Activated naive CD4-positive, alpha-beta T cell treated with anti-CD3 and anti-CD28 coated beads, Interleukin-2, amount 50 U/mL, for 72 hours (primary cell): ENCODE measurements around the gene NTSR1. TPM values are rescaled to one million over a fixed set of nuclear protein-coding genes. Genes with fewer than 3 reads are reported as not detected.

Experiments
- ATAC-seq, 2 donors: fragments of 150-1000 bp; cut with Tn5 transposase; 2 replicates each; pipeline ENCODE4 v1.10.0; 2021; ENCODE audit warnings: mild to moderate bottlenecking in 2 of 2, moderate library complexity in 2 of 2
- DNase-seq, 2 donors: peaks; one replicate each; pipeline ENCODE4 v3.0.0; 2021 to 2022; ENCODE audit warnings: low spot score in 2 of 2
- H3K27ac Mint-ChIP-seq, 2 donors: one replicate each; pipeline ENCODE4 v1.8.0; 2022; ENCODE audit warnings: mild to moderate bottlenecking in 2 of 2, mixed read lengths in 2 of 2
- H3K36me3 Mint-ChIP-seq, 2 donors: one replicate each; pipeline ENCODE4 v1.8.0; 2022; ENCODE audit warnings: mixed read lengths in 2 of 2
- H3K9me3 Mint-ChIP-seq, 2 donors: one replicate each; pipeline ENCODE4 v1.8.0; 2022; ENCODE audit warnings: mixed read lengths in 2 of 2
- total RNA-seq, 2 donors: library from RNA; stranded (reverse); gene quantifications; one replicate each; pipeline ENCODE4 v1.2.3, GENCODE V29; 2022

NTSR1 gene
- total RNA-seq, 2 donors from 2014 or later = not detected

GRCh38 chr20:62686869-62687830 lies 21.5 kb upstream of the NTSR1 start:
- Mint-ChIP-seq H3K27ac (no peak overlapping the region), H3K9me3 (no peaks in the 10 kb centered on the region), H3K36me3 (no peaks in the 10 kb centered on the region)
- ATAC-seq = no peak
- no peak for DNase-seq

DNA sequence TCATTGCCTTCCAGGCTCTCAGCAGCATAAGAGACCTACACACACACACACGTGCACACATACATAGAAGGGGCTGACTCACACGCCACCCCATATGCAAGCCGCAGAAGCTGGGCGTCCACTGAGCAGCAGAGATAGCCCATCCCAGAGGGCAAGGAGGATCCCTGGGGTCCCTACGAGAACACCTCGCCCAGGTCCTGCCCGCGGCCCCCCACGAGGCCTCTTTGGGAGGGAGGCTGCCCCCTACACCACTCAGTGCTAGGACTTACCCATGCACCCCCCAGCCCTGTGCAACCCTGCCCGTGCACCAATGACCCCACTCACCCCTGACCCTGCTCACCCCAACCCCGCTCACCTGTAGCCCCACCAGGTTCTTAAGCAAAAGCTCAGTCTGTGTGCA lies 20.6 kb upstream of the NTSR1 start:
- H3K9me3 Mint-ChIP-seq = no peaks in the 10 kb centered on the region
- no peaks in the 10 kb centered on the region for H3K36me3 Mint-ChIP-seq
- DNase-seq = no peak
- ATAC-seq = no peak
- no peak overlapping the region for H3K27ac Mint-ChIP-seq

- DNase-seq (no peak), ATAC-seq (no peak)
- H3K27ac Mint-ChIP-seq = no peak overlapping the region
- H3K36me3 Mint-ChIP-seq = no peaks in the 10 kb centered on the region
- no peaks in the 10 kb centered on the region for H3K9me3 Mint-ChIP-seq
These were observed 19.7 kb upstream of the NTSR1 start for GRCh38 chr20:62688855-62689460.

DNA sequence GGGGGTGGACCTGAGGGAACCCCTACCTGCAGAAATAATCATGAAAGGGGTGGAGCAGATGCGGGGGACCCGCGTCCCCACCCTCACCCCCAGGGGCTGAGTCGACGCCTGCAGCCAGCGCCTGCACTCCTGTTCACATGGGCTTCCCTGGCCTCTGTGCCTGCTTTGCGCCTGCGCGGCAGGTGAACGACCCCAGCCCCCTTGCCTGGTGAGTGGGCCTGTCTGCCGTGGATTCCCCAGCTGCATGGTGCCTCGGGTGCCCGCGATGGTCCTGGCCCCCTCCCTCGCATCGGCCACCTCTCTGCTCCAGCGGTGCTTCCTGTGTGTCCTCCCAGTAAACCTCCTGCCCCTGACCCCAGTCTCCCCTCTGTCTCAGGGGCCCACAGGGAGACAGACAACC lies 18.8 kb upstream of the NTSR1 start:
- DNase-seq (no peak), ATAC-seq (no peak)
- Mint-ChIP-seq H3K27ac (no peak overlapping the region), H3K36me3 (no peaks in the 10 kb centered on the region), H3K9me3 (no peaks in the 10 kb centered on the region)

DNA sequence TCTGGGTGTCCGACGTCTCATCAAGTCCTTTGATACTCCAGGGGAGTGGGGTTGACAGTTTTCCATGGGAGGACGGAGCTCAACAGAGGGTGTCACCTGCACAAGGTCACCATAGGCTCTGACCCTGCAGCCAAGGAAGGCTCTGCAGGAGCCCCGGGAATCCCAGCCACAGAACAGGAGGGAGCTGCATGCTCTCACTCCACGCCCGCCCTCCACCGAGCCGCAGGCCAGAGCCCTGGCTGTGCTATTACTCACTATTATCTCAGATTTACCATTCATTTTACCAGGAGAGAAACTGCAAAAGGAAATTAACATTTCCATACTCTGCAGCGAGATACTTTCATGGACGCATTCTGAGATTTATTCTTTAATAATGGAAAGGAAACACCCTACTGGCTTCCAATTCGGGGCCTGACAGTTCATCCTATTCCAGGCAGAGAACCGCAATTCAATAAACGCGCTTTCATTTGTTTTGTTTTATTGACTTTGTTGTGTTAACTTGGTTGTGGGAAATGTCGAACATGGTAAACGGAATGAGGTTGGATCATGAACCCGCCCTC lies 18.3 kb upstream of the NTSR1 start:
- Mint-ChIP-seq H3K27ac (no peak overlapping the region), H3K36me3 (no peaks in the 10 kb centered on the region), H3K9me3 (no peaks in the 10 kb centered on the region)
- DNase-seq (no peak), ATAC-seq (no peak)

DNA sequence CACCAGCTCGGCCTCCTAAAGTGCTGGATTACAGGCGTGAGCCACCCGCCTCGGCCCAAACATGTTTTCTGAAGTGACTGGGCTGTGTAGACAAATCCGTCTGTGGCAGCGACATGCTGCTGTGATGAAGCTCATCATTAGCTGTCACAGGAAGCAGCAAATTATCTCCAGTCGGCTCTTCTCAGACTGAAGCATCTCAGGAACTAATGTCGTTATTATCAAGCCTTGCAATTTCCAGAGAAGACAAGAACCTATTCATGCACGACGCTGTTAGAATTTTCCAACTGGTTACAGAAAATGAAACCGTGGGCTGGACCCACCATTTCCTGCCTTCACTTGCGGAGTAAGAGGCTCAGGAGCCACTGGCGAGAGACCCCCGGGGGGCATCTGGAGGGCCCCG lies 17.1 kb upstream of the NTSR1 start:
- H3K36me3 Mint-ChIP-seq = no peaks in the 10 kb centered on the region
- no peak for ATAC-seq
- no peak overlapping the region for H3K27ac Mint-ChIP-seq
- no peaks in the 10 kb centered on the region for H3K9me3 Mint-ChIP-seq
- DNase-seq = no peak

DNA sequence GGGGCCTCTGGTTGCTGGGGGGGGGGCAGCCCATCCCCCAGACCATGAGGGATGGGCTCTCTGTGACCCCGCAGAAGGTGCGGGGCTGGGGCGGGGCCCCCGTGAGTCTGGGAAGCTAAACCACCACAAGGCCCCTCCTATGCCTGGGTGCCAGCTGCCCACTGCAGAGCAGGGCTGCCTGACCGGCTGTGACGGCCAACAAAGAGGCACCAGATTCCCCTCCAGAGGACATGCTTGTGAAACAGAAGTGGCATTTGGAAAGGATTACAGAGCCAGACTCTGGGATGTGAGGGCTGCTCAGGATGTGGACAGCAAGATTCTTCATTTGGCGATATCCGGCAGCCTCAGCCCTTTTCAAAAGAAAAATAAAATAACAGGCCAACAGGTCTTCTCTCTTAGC lies 16.5 kb upstream of the NTSR1 start:
- ATAC-seq (no peak), DNase-seq (no peak)
- Mint-ChIP-seq H3K27ac (no peak overlapping the region), H3K9me3 (no peaks in the 10 kb centered on the region), H3K36me3 (no peaks in the 10 kb centered on the region)

DNA sequence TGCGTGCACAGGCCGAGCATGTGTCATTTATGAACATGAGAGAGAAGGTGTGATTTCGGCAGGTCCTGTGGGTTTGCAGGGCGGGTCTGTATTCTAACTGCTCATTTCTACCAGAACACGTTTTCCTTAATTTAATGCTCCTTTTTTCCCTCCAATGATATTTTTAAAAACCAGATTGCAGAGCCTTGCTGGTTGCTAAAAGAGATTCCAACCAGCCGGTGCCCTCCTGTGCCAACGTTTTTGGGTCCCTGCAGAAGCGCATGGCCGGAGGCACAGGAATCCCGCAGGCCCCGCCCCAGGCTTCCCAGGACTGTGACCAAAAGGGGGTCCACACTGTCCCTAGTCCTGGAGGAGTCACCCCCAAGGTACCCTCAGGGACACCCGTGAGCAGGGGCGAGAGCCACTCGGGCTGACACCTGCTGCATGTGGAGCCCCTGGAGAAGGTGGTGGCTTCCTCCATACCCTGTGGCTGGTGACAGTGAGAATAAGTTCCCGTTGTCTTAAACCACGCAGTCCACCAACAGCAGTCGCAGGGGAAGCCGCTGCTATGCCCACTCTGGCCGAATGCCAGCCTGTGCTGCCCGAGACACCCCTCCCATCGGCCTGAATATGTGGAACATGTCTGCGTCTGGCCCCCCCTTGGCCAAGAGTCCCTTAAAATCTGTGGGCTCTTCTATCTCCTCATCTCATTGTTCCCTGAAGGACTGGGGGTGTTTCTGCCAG lies 15.7 kb upstream of the NTSR1 start:
- Mint-ChIP-seq H3K36me3 (no peaks in the 10 kb centered on the region), H3K9me3 (no peaks in the 10 kb centered on the region), H3K27ac (no peak overlapping the region)
- no peak for DNase-seq
- ATAC-seq = no peak

GRCh38 chr20:62693524-62693922 lies 15.1 kb upstream of the NTSR1 start:
- no peak overlapping the region for H3K27ac Mint-ChIP-seq
- DNase-seq (no peak), ATAC-seq (no peak)
- H3K36me3 Mint-ChIP-seq = no peaks in the 10 kb centered on the region
- no peaks in the 10 kb centered on the region for H3K9me3 Mint-ChIP-seq

DNA sequence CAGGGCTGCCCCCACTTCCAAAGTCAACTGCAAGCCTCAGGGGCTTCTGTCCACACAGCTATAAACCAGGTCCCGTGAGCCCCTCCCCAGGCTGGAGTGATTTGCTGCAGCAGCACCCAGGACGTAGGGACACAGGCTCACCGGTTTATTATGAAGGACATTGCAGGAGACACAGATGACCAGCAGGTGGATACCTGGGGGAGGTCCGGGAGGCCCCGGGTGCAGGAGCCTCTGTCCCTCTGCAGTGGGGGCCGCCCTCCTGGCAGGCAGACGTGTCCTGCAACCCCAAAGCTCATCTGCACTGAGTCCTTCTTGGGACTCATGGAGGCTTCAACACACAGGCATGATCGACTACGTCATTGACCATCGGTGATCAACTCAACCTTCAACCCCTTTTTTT lies 14.5 kb upstream of the NTSR1 start:
- no peaks in the 10 kb centered on the region for H3K36me3 Mint-ChIP-seq
- no peak for ATAC-seq

GRCh38 chr20:62694868-62695267 lies 13.8 kb upstream of the NTSR1 start:
- ATAC-seq (no peak), DNase-seq (no peak)
- Mint-ChIP-seq H3K27ac (no peak overlapping the region), H3K36me3 (no peaks in the 10 kb centered on the region), H3K9me3 (no peaks in the 10 kb centered on the region)

More for the DNA sequence above, 14.5 kb upstream of the NTSR1 start:
- H3K9me3 Mint-ChIP-seq = no peaks in the 10 kb centered on the region
- no peak overlapping the region for H3K27ac Mint-ChIP-seq
- DNase-seq = no peak

DNA sequence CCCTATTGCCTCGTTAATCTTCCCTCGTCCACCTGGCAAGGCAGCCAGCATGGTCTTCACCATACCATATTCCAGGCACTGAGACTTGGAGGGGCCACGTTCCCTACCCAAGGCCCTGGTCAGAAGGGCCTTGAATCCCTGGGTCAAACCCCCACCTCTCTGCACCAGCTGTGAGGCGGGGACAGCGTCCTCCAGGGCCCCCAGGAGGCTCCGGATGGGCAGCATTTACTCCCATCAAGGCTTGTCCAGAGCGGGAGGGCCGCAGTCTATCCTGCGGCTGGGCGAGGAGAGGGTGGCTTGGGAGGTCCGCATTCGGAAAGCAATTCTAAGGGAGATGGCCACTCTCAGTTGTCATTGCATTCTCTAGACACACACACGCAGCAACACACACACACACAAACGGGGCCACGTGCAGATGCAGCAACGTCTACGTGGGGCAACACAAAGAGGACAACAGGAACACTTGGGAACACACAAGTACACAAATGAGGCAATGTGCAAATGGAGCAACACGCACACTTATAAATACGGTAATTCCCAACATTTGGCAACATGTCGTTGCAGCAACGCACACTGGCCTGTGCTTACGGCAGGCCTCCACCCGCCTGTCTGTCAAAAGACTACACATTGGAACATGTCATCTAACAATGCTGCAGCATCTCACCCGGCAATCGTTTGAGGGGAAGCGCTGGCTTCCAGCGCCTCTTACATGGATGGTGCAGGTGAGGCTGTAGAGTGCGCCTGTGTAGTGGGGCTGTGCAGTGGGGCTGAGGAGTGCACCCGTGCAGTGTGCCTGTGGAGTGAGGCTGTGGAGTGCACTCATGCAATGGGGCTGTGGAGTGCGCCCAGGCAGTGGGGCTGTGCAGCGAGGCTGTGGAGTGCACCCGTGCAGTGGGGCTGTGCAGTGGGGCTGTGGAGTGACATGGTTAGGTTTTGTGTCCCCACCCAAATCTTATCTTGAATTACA lies 12.9 kb upstream of the NTSR1 start:
- no peak for ATAC-seq
- DNase-seq = no peak
- H3K9me3 Mint-ChIP-seq = no peaks in the 10 kb centered on the region
- no peaks in the 10 kb centered on the region for H3K36me3 Mint-ChIP-seq
- H3K27ac Mint-ChIP-seq = no peak overlapping the region

DNA sequence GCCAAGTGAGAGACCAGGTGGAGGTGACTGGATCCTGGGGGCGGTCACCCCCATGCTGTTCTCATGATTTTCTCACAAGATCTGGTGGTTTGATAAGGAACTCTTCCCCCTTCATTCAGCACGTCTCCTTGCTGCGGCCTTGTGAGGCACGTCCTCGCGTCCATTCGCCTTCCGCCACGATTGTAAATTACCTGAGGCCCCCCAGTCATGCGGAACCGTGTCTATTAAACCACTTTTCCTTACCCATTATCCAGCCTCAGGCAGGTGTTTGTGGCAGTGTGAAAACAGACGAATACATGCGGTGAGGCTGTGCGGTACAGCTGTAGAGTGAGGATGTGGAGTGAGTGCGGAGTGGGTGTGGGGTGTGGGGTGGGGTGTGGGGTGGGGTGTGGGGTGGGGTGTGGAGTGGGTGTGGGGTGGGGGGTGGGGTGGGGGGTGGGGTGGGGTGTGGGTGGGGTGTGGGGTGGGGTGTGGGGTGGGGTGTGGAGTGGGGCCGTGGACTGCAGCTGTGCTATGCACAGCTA lies 12.1 kb upstream of the NTSR1 start:
- DNase-seq (no peak), ATAC-seq (no peak)
- H3K9me3 Mint-ChIP-seq = no peaks in the 10 kb centered on the region

GRCh38 chr20:62696989-62697388 lies 11.6 kb upstream of the NTSR1 start:
- no peaks in the 10 kb centered on the region for H3K36me3 Mint-ChIP-seq
- H3K9me3 Mint-ChIP-seq = no peaks in the 10 kb centered on the region
- ATAC-seq = no peak
- no peak overlapping the region for H3K27ac Mint-ChIP-seq
- DNase-seq = no peak

More for the DNA sequence above, 12.1 kb upstream of the NTSR1 start:
- Mint-ChIP-seq H3K27ac (no peak overlapping the region), H3K36me3 (no peaks in the 10 kb centered on the region)

DNA sequence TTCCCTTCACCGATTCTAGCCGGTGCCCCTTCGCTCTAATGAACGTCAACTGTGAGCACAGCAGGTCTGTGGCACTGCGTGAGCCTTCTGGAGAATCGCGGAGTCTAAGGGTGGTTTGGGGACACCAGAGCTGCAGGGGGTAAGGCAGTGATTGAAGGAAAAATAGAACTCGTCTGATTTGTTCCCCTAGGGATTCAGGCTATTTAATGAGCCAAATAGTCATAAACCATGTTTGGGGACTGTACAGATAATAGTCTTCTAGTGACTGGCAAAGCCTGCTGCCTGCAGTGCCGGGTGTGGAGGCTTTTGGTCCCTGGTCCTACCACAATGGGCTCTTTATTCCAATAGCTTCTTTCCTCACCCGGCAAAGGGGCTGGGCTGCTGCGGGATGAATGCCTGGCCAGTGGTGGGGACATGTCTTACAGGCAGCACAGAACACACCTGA lies 11.1 kb upstream of the NTSR1 start:
- ATAC-seq (no peak), DNase-seq (no peak)
- H3K9me3 Mint-ChIP-seq = no peaks in the 10 kb centered on the region
- no peak overlapping the region for H3K27ac Mint-ChIP-seq
- no peaks in the 10 kb centered on the region for H3K36me3 Mint-ChIP-seq

DNA sequence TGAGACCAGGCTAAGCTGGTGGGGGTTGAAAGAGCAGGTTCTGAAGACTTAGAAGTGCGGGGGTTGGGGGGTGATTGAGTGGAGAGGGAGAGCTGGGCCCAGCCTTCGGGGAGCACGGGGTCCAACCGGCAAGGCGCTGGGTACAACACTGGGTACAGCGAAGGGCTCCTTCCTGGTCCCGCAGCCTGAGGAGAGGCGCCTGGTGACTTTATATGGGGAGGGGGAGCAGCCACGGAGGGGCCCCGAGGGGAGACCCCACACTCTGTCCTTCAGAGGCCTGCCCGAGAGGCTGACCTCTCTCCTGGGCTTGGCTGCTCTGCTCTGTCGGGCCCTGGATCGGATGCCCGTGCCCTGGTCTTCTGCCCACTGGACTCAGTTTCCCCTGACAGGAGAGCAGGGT lies 10.4 kb upstream of the NTSR1 start:
- ATAC-seq = no peak
- Mint-ChIP-seq H3K27ac (no peak overlapping the region), H3K36me3 (no peaks in the 10 kb centered on the region), H3K9me3 (no peaks in the 10 kb centered on the region)
- no peak for DNase-seq
